Esophagus squamous epithelium (tissue), 5 donors: ENCODE data around the gene OR1A2. TPM values are rescaled to one million over a fixed set of nuclear protein-coding genes. Genes with fewer than 3 reads are reported as not detected.
"Not testable (repeated sequence)": the region's sequence is repeated elsewhere in the genome, so short reads cannot be mapped to it uniquely, and the experiment has no call there.

Experiments used
- DNase-seq: peaks from one replicate; lab custom pipeline; 2025; lab: John Stamatoyannopoulos, UW
- H3K27ac ChIP-seq, 4 donors: fragments of 200-600 bp; sonication (generic); one replicate each; pipeline ENCODE4 v1.5.1; 2016 to 2019; ENCODE audit warnings: mild to moderate bottlenecking in 1 of 4
- H3K27me3 ChIP-seq, 4 donors: fragments of 200-600 bp; sonication (generic); 1 replicate in 3 of 4; 2 replicates in 1 of 4; pipeline versions ENCODE4 v1.5.1 to v1.6.0; 2017 to 2021; ENCODE audit warnings: antibody characterized with exemption in 1 of 4
- H3K36me3 ChIP-seq, 3 donors: fragments of 200-600 bp; sonication (generic); one replicate each; pipeline ENCODE4 v1.5.1; 2016 to 2019
- H3K4me1 ChIP-seq, 3 donors: fragments of 200-600 bp; sonication (generic); one replicate each; pipeline ENCODE4 v1.5.1; 2017 to 2019
- H3K4me3 ChIP-seq, 4 donors: fragments of 200-600 bp; sonication (generic); 1 replicate in 3 of 4; 2 replicates in 1 of 4; pipeline ENCODE4 v1.5.1; 2016 to 2019; ENCODE audit warnings: mild to moderate bottlenecking in 2 of 4, moderate library complexity in 1 of 4
- H3K9me3 ChIP-seq, 3 donors: fragments of 200-600 bp; sonication (generic); one replicate each; pipeline ENCODE4 v1.5.1; 2016 to 2019
- POLR2A ChIP-seq, 4 donors: fragments of 450-650 bp; IDR thresholded peaks; one replicate each; pipeline ENCODE4 v1.6.1; 2017; ENCODE audit warnings: antibody characterized with exemption in 4 of 4, mild to moderate bottlenecking in 4 of 4, moderate library complexity in 3 of 4
- WGBS, 2 donors: methylation state at CpG; one replicate each; pipeline ENCODE4 v1.1.5; 2018; 5-methylcytosine and 5-hydroxymethylcytosine counted together
- intact Hi-C: fragments of 100-400 bp; cut with DNase I; formaldehyde crosslinking; loops from one replicate; pipeline ENCODE4 v1.15.0; 2022
- total RNA-seq, 4 donors: library from RNA; depleted of rRNA; stranded (reverse); fragments of >200 nt; gene quantifications; one replicate each; pipeline ENCODE4 v1.1.0, GENCODE V29; 2016
- TF ChIP-seq, protein P1 (sequence below), 6 experiments: fragments of 450-650 bp in 4 of 6; fragments of 200-600 bp in 2 of 6; sonication (generic) in 2 of 6; IDR thresholded peaks; one replicate each; pipeline ENCODE4 v1.5.1; 2016 to 2019; ENCODE audit warnings: antibody characterized with exemption in 6 of 6, mild to moderate bottlenecking in 4 of 6, moderate library complexity in 4 of 6
- donor health status: DM: yes; HTN: yes; CAD: no.

OR1A2 gene
- total RNA-seq, 4 donors from 2014 or later: not detected

DNA sequence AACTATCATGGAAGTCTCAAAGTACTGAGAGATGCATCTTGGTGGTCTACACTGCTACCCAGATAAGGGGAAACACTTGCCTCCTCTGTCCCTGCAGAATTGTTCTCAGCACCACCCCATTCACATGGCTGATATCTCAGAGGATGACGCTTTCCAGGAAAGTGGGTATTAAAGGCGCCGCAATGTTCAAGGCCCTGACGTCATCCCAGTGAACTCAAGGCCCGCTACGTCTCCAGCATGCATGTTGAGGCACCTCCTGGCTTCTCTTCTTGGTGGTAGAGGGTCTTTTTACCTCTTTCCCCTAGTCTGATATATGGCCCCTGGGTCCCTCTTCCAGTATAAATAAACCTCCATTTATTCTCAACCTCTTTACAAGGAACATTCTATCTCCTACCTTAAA lies 11.2 kb downstream of the OR1A2 start:
- Histone ChIP-seq H3K9me3 (no peaks in the 10 kb centered on the region), H3K27ac (no peak overlapping the region), H3K4me1 (no peaks in the 10 kb centered on the region), H3K27me3 (no peaks in the 10 kb centered on the region), H3K36me3 (no peaks in the 10 kb centered on the region), H3K4me3 (no peak overlapping the region)
- no peak for TF ChIP-seq POLR2A (IDR thresholded peaks at IDR 0.05)
- TF ChIP-seq, protein P1, sequence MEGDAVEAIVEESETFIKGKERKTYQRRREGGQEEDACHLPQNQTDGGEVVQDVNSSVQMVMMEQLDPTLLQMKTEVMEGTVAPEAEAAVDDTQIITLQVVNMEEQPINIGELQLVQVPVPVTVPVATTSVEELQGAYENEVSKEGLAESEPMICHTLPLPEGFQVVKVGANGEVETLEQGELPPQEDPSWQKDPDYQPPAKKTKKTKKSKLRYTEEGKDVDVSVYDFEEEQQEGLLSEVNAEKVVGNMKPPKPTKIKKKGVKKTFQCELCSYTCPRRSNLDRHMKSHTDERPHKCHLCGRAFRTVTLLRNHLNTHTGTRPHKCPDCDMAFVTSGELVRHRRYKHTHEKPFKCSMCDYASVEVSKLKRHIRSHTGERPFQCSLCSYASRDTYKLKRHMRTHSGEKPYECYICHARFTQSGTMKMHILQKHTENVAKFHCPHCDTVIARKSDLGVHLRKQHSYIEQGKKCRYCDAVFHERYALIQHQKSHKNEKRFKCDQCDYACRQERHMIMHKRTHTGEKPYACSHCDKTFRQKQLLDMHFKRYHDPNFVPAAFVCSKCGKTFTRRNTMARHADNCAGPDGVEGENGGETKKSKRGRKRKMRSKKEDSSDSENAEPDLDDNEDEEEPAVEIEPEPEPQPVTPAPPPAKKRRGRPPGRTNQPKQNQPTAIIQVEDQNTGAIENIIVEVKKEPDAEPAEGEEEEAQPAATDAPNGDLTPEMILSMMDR (IDR thresholded peaks at IDR 0.05): no peak
- 80 to 93% methylated on average over 6 of the region's 6 CpGs for WGBS, 2 donors
- intact Hi-C loops: no loop called here
- DNase-seq: no peak

DNA sequence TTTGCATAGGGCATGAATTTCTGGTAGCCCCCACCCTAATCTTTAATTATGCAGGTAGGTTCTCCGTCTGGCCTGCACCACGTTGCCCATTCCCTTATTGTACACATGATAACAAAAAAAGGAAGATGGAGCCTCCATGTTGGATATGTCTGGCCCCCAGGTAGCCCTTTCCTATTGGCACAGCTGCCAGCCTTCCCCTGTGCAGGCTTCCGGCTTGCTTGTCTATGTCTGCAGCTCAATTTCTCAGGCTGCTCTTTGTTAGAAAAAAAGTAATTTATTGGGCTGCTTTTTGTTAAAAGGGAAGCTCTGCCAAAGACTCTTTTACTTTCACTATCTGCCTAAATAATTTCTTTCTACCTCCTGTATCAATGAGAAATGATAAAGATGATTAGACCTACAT lies 15.7 kb downstream of the OR1A2 start:
- Histone ChIP-seq H3K27ac (no peak overlapping the region), H3K27me3 (no peaks in the 10 kb centered on the region), H3K4me3 (no peak overlapping the region), H3K9me3 (no peaks in the 10 kb centered on the region), H3K4me1 (no peaks in the 10 kb centered on the region), H3K36me3 (no peaks in the 10 kb centered on the region)
- WGBS, 2 donors: 66 to 76% methylated on average over 3 of the region's 3 CpGs
- intact Hi-C loops: no loop called here
- no peak for DNase-seq
- TF ChIP-seq POLR2A (IDR thresholded peaks at IDR 0.05): no peak
- TF ChIP-seq, protein P1 (IDR thresholded peaks at IDR 0.05): no peak

DNA sequence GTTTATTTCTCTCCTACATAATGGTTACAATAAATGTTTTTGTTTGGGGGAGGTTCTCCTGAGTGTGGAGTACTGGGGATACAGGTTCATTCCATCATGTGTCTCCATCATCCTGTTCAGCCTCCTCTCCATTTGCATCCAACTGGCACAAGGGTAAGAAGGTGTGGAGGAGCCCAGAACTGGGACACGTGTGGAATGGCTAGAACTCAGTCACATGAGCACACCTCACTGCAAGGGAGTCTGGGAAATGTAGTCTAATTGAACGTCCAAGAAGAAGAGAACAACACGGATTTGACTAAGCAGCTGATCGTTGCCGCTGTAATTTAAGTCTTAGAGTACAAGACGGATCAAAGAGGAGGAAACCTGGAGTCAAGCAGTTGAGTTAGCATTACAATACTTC lies 16.3 kb downstream of the OR1A2 start:
- no peaks in the 10 kb centered on the region for H3K27me3 ChIP-seq
- intact Hi-C loops: no loop called here
- H3K9me3 ChIP-seq: no peaks in the 10 kb centered on the region
- H3K4me1 ChIP-seq: no peaks in the 10 kb centered on the region
- 57 to 64% methylated on average over 6 of the region's 6 CpGs for WGBS, 2 donors
- TF ChIP-seq, protein P1 (IDR thresholded peaks at IDR 0.05): no peak
- TF ChIP-seq POLR2A (IDR thresholded peaks at IDR 0.05): no peak
- DNase-seq: no peak
- H3K36me3 ChIP-seq: no peaks in the 10 kb centered on the region
- H3K4me3 ChIP-seq: no peak overlapping the region
- no peak overlapping the region for H3K27ac ChIP-seq

DNA sequence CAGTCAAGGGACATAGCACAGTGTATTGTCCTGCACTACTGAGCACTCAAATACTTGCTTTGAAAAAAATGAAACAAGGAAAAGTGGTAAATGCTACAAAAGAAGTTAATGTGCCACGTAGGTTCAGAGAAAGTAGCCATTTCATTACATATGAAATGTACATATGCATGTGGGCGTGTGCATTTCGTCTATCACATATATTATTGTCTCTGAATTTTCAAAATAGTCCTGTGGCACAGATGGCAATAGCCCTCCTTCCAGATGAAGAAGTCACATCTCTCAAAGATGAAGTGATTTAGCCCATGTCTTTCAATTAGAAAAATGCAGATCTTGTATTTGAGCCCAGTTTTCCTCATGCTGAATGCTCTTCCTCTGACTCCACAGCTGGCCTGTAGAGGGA lies 22.7 kb downstream of the OR1A2 start:
- intact Hi-C loops, H3K4me1 ChIP-seq, H3K9me3 ChIP-seq, H3K27me3 ChIP-seq, H3K36me3 ChIP-seq, DNase-seq, H3K27ac ChIP-seq, H3K4me3 ChIP-seq: not testable (repeated sequence)
- WGBS, 2 donors: 69 to 75% methylated on average over 3 of the region's 3 CpGs

DNA sequence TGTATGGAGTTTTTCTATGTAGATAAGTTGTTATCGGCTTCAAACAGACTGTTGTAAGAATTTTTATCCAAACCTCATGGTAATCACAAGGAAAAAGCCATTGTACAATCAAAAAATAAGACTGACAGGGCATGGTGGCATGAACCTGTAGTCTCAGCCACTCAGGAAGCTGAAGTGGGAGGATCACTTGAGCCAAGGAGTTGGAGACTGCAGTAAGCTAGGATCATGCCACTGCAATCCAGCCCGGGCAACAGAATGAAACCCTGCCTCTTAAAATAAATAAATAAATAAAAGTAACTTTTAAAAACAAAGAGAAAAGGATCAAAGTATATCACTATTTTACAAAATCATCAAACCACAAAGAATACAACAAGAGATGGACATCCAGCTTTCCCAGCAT lies 24.5 kb downstream of the OR1A2 start:
- intact Hi-C loops: no loop called here
- Histone ChIP-seq H3K4me1 (no peaks in the 10 kb centered on the region), H3K9me3 (no peaks in the 10 kb centered on the region), H3K4me3 (no peak overlapping the region), H3K27ac (no peak overlapping the region), H3K36me3 (no peaks in the 10 kb centered on the region), H3K27me3 (no peaks in the 10 kb centered on the region)
- DNase-seq: no peak
- no peak for TF ChIP-seq POLR2A (IDR thresholded peaks at IDR 0.05)
- TF ChIP-seq, protein P1 (IDR thresholded peaks at IDR 0.05): no peak
- 87 to 88% methylated on average over 2 of the region's 2 CpGs for WGBS, 2 donors

DNA sequence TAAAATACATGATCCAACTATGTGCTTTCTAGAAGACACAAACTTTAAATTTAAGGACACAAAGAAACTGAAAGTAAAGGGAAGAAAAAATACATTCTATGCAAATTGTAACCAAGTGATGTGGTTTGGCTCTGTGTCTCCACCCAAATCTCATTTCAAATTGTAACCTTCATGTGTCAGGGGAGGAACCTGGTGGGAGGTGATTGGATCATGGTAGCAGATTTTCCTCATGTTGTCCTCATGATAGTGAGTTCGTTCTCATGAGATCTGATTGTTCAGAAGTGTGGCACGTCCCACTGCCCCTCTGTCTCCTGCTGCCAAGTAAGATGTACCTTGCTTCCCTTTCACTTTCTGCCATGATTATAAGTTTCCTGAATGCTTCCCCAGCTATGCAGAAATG lies 25.2 kb downstream of the OR1A2 start:
- intact Hi-C loops: no loop called here
- H3K27ac ChIP-seq: no peak overlapping the region
- whole genome bisulfite sequencing, 2 donors: 43 to 45% methylated on average over 2 of the region's 2 CpGs
- H3K27me3 ChIP-seq: no peaks in the 10 kb centered on the region
- no peak overlapping the region for H3K4me3 ChIP-seq
- H3K36me3 ChIP-seq: no peaks in the 10 kb centered on the region
- no peaks in the 10 kb centered on the region for H3K4me1 ChIP-seq
- no peaks in the 10 kb centered on the region for H3K9me3 ChIP-seq
- DNase-seq: no peak
- no peak for TF ChIP-seq POLR2A (IDR thresholded peaks at IDR 0.05)
- TF ChIP-seq, protein P1 (IDR thresholded peaks at IDR 0.05): no peak

DNA sequence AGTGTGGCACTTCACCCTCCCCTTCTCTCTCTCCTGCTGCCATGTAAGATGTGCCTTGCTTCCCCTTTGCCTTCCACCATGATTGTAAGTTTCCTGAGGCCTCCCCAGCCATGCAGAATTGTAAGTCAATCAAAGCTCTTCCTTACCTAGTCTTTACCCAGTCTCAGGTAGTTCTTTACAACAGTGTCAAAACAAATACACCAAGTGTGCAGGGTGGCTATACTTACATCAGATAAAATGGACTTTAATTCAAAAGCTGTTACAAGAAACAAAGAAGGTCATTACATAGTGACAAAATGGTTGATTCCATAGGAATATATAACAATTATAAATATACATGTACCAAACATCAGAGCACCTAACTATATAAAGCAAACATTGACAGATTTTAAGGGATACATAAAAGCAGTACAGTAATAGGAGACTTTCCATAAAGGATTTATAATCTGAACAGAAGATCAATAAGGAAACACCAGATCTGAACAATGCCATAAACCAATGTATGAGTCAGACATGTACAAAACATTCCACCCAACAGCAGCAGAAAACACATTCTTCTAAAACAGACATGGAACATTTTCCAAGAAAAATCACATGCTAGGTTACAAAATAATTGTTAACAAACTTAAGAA lies 27.5 kb downstream of the OR1A2 start:
- H3K9me3 ChIP-seq, intact Hi-C loops, H3K36me3 ChIP-seq, H3K27ac ChIP-seq, DNase-seq, H3K4me1 ChIP-seq, H3K4me3 ChIP-seq, H3K27me3 ChIP-seq: not testable (repeated sequence)

DNA sequence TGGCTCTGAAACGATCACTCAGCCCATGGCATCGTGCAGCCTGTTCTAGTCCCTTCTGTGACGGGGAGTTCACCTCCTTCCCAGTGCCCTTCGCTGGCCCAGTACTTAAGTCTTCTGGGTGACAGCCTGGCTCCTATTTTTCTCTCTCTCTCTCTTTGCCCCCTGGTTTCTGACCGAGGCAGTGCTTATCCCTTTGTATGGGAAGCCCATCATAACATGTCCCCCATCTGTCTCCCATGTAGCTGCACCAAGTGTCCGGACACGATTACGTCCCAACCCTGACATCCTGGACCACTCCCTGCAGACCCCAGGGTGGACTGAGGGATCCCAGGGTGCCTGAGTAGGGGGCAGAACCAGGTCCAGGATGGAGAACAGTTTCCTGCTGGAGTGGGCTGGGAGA lies 35.0 kb downstream of the OR1A2 start:
- intact Hi-C loops, H3K4me3 ChIP-seq: not testable (repeated sequence)
- 86 to 88% methylated on average over 5 to 6 of the region's 8 CpGs for WGBS, 2 donors

More for the DNA sequence above, 35.0 kb downstream of the OR1A2 start:
- not testable (repeated sequence) for H3K27ac ChIP-seq, H3K36me3 ChIP-seq, H3K27me3 ChIP-seq, H3K4me1 ChIP-seq, H3K9me3 ChIP-seq, DNase-seq
